SU-DHL-6 (cell line): Measurements from ENCODE around the gene HPS4.

Source experiments
- CTCF ChIP-seq: fragments of 200-600 bp; sonication (generic); IDR thresholded peaks from one replicate; pipeline ENCODE4 v1.5.1; 2017; ENCODE audit warnings: antibody characterized with exemption, mild to moderate bottlenecking, low read length, moderate library complexity; ENCODE audit not compliant: insufficient read depth, poor library complexity, severe bottlenecking
- EZH2phosphoT487 ChIP-seq: fragments of 200-600 bp; sonication (generic), shearing (Covaris generic); conservative IDR thresholded peaks from 2 replicates; pipeline ENCODE4 v1.6.1; 2018; ENCODE audit warnings: mild to moderate bottlenecking, antibody characterized with exemption, low read length, moderate library complexity, mixed read lengths

- TF ChIP-seq CTCF (no peak), EZH2phosphoT487 (no peak)
Observed at GRCh38 chr22:26513838-26514237, 30.3 kb upstream of the HPS4 start.
